Peyer's patch (tissue), 4 donors: ENCODE measurements around the gene GLT8D1.

Experiments used
- CTCF ChIP-seq, 6 experiments: fragments of 450-650 bp in 4 of 6; fragments of 200-600 bp in 2 of 6; sonication (generic) in 1 of 6; IDR thresholded peaks; one replicate each; pipeline ENCODE4 v1.5.1; 2017 to 2019; ENCODE audit warnings: antibody characterized with exemption in 6 of 6, mild to moderate bottlenecking in 3 of 6, moderate library complexity in 1 of 6
- POLR2A ChIP-seq, 2 donors: fragments of 450-650 bp; IDR thresholded peaks; one replicate each; pipeline ENCODE4 v1.5.1; 2017; ENCODE audit warnings: antibody characterized with exemption in 2 of 2, mild to moderate bottlenecking in 2 of 2, moderate library complexity in 2 of 2

GRCh38 chr3:52685285-52685708 lies 20.3 kb downstream of the GLT8D1 start:
- TF ChIP-seq POLR2A (IDR thresholded peaks at IDR 0.05) (peak in 1 of 2 donors; percentile 45), CTCF (IDR thresholded peaks at IDR 0.05) (peak in 1 of 6 experiments; percentile 20)
